Glomerular visceral epithelial cell (primary cell): ENCODE measurements around the gene FEN1.

Experiments
- DNase-seq: peaks from one replicate; pipeline ENCODE4 v3.0.0-alpha.2; 2016; ENCODE audit errors: extremely low spot score

FEN1 gene

DNA sequence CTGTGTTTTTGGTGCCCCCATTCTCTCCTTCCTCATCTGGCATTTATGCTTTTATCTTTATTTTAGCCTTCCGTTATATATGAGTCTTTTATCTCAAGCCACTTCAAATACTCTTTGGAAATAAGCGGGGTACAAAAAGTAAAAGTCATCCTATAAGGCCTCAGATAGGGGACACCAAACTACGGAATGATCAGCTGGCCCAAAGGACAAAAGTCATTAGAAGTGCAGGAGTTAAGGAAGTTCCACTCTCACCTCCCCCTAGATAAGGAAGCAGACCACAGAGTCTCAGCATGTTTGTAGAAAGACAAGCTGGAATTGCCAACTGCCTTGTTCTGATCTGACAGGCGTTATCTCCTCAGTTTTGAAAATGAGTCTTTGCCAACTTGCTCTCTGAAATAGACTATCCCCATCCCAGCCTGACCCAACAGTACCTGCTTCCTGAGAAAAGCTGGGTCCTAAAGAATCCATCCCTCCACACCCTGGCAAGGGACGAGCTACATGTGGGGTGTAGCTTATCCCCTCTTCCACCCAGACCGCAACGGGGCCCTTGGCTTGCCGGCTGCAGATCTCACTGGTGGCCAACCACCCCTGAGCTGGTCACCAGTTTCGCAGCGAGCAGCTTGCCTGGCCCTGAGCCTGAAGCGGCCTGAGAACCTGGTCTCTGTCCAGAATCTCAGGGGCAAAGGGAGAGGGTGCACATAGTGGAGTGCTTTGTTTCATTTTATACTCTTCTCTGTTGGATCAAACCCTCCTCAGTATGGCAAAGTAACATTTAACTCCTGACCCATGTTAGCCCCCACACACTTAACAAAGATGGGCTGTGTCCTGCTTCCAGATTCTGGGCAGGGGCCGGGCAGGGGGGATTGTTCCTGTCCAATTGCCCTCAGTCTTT, 49.2 kb downstream of the FEN1 start:
- DNase-seq: no peak

DNA sequence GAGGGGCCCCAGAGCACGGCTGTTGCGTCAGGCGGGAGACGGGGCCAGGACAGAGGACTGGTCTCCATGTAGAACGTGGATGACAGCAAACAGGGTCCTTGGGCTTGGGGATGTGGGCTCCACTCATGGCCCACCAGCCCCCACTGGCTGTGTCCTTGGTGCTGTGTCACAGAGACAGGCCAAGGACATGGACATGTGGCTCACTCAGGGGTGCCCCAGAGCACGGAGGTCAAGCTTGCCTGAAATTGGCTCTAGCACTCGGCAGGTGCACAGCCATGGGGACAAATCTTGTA, 49.8 kb downstream of the FEN1 start:
- DNase-seq: no peak

DNA sequence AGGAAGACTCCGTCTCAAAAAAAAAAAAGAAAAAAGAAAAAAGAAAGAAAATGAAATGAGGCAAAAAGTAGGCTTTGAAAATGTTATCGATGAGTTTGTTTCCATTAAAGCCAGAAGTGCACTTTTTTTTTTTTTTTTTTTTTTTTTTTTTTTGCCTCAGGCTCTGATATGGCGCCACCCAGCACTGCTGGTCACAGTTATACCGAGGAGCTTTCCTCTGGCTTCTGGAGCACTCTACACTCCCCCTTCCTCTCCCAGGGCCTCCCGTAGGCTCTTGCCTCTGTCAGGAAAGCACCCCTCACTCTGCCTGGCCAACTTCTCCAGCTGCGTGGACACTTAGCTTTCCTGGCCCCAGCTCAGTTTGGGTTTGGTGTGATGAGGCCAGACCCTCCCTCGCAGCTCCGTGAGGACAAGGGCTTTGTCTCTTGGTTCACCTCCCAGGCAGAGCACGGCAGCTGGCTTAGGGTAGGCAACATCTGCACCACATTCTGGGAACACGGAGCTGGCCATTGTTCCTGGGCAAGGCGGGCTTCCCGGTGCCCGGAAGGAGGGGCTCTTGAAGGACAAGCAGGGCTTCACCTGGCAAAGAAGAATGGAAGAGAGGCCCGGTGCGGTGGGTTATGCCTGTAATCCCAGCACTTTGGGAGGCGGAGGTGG, 52.3 kb downstream of the FEN1 start:
- DNase-seq: no peak

DNA sequence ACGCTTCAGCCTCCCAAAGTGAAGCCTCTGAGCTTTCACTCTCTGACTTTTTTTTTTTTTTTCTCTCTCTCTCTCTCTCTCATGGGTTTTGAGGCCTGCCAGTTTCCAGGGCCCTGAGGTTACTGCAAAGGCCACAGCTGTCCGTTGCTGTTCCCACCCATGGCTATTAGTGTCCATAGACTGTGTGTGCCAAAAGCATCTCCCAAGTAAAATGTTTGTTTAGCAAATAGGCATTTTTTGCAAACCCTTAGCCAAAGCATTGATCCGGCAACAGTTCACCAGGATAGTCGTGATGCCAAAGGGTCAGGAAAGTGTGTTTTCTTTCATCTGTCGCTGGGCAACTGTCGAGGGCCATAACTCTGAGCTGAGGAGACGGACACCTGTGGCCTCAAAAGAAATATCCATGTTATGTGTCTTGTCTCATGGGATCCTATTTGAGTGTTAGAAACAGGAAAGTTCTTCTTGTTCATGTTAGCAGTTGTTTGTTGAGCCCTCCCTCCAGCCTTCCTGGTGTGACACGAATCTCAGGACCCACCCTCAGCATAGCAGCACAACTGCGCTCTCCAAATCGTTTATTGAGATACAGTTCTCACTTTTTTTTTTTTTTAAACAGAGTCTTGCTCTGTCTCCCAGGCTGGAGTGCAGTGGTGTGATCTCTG, 53.8 kb downstream of the FEN1 start:
- no peak for DNase-seq
